Measurements from ENCODE around the gene TMCC1. TPM values are rescaled to one million over a fixed set of nuclear protein-coding genes. Genes with fewer than 3 reads are reported as not detected.

Gene TMCC1
- total and polyA plus RNA-seq, 4 experiments from 2014 or later: 5.1 to 39.3 (median 21.3) TPM

GRCh38 chr3:129892857-129893580 is 492 bp downstream of the TMCC1 start:
- H3K27ac Mint-ChIP-seq: peak overlapping the region; percentile 88 to 94 (median 92)
- H3K4me1 ChIP-seq (ENCODE audit: insufficient read depth, low read length): peaks cover 49% of the 10 kb centered on the region
- H3K9me3 ChIP-seq (ENCODE audit: control insufficient read depth in 1 of 2, low read length in 2 of 2): no peaks in the 10 kb centered on the region
- no peaks in the 10 kb centered on the region for H3K36me3 ChIP-seq (ENCODE audit: insufficient read depth, low read length)
- intact Hi-C loops (cut with micrococcal nuclease): loop anchor here (1.0 to 10.0 kb wide), 6 partner anchors 43 to 1132 kb away; partner anchors contain the start of genes ASTE1, IFT122 and NEK11
- H3K4me3 Mint-ChIP-seq: peak overlapping the region; percentile 84 to 95 (median 92)
- H3K9me3 Mint-ChIP-seq: no peaks in the 10 kb centered on the region
- H3K27ac ChIP-seq (ENCODE audit: low read depth, low read length): peak overlapping the region; percentile 82
- no peaks in the 10 kb centered on the region for H3K27me3 ChIP-seq (ENCODE audit: insufficient read depth, low read length)
- H3K4me1 Mint-ChIP-seq: peaks cover 28 to 53% (median 43%) of the 10 kb centered on the region in 4 donors
- H3K36me3 Mint-ChIP-seq: peaks cover 0 to 6% of the 10 kb centered on the region in 2 donors
- peak in 3 of 5 donors; percentile 78 to 81 (median 79) for DNase-seq
- CTCF ChIA-PET (ENCODE audit: partially characterized antibody): interaction anchor here (0.7 to 1.8 kb wide), 5 partner anchors 13 to 265 kb away, joined by 3 to 4 read pairs (median 3); no protein-coding TSS in a partner anchor
- H3K4me3 ChIP-seq (ENCODE audit: low read length in 2 of 2): peak overlapping the region; percentile 87 to 96
- POLR2A ChIA-PET (ENCODE audit: partially characterized antibody): interaction anchor here (1.0 to 2.3 kb wide), 3 partner anchors 266 to 1213 kb away, joined by 3 to 11 read pairs (median 5); a partner anchor contains a TSS
- H3K27me3 Mint-ChIP-seq: no peaks in the 10 kb centered on the region

- no peaks in the 10 kb centered on the region for H3K9me3 ChIP-seq (ENCODE audit: control insufficient read depth in 1 of 2, low read length in 2 of 2)
- peak in 2 of 5 donors; percentile 10 to 40 for DNase-seq
- H3K27ac ChIP-seq (ENCODE audit: low read depth, low read length): peak overlapping the region; percentile 82
- H3K4me3 ChIP-seq (ENCODE audit: low read length in 2 of 2): peak overlapping the region; percentile 87 to 96
- intact Hi-C loops (cut with micrococcal nuclease): loop anchor here (5.0 to 10.0 kb wide), 2 partner anchors 65 to 1132 kb away; partner anchors contain the start of genes ASTE1 and NEK11
- Mint-ChIP-seq H3K36me3 (peaks cover 0 to 6% of the 10 kb centered on the region in 2 donors), H3K4me3 (peak overlapping the region; percentile 84 to 95 (median 92)), H3K4me1 (peaks cover 30 to 58% (median 46%) of the 10 kb centered on the region in 4 donors), H3K9me3 (no peaks in the 10 kb centered on the region), H3K27ac (peak overlapping the region; percentile 88 to 94 (median 92)), H3K27me3 (no peaks in the 10 kb centered on the region)
- H3K4me1 ChIP-seq (ENCODE audit: insufficient read depth, low read length): peaks cover 54% of the 10 kb centered on the region
- H3K27me3 ChIP-seq (ENCODE audit: insufficient read depth, low read length): no peaks in the 10 kb centered on the region
- no peaks in the 10 kb centered on the region for H3K36me3 ChIP-seq (ENCODE audit: insufficient read depth, low read length)
- POLR2A ChIA-PET (ENCODE audit: partially characterized antibody): interaction anchor here (1.1 to 2.3 kb wide), 2 partner anchors 265 to 451 kb away, joined by 4 to 11 read pairs; no protein-coding TSS in a partner anchor
- CTCF ChIA-PET (ENCODE audit: partially characterized antibody): interaction anchor here (0.7 to 1.8 kb wide), 6 partner anchors 12 to 265 kb away, joined by 3 to 4 read pairs (median 3); no protein-coding TSS in a partner anchor
Observed at GRCh38 chr3:129892486-129892856, 1.0 kb downstream of the TMCC1 start.

- POLR2A ChIA-PET (ENCODE audit: partially characterized antibody): no interaction called here
- Mint-ChIP-seq H3K4me1 (peaks cover 30 to 58% (median 47%) of the 10 kb centered on the region in 4 donors), H3K9me3 (no peaks in the 10 kb centered on the region), H3K27me3 (no peaks in the 10 kb centered on the region), H3K4me3 (peak overlapping the region in 2 of 8 donors; percentile 52 to 63), H3K27ac (peak overlapping the region in 5 of 7 donors; percentile 0 to 93 (median 37)), H3K36me3 (peaks cover 0 to 6% of the 10 kb centered on the region in 2 donors)
- Histone ChIP-seq H3K27me3 (ENCODE audit: insufficient read depth, low read length) (no peaks in the 10 kb centered on the region), H3K4me3 (ENCODE audit: low read length in 2 of 2) (no peak overlapping the region), H3K4me1 (ENCODE audit: insufficient read depth, low read length) (peaks cover 54% of the 10 kb centered on the region), H3K27ac (ENCODE audit: low read depth, low read length) (no peak overlapping the region), H3K9me3 (ENCODE audit: control insufficient read depth in 1 of 2, low read length in 2 of 2) (no peaks in the 10 kb centered on the region), H3K36me3 (ENCODE audit: insufficient read depth, low read length) (no peaks in the 10 kb centered on the region)
- CTCF ChIA-PET (ENCODE audit: partially characterized antibody): interaction anchor here (1.3 kb wide), 1 partner anchor 401 kb away, joined by 3 read pairs; no protein-coding TSS in a partner anchor
- DNase-seq: no peak
- intact Hi-C loops (cut with micrococcal nuclease): loop anchor here (5.0 to 10.0 kb wide), 2 partner anchors 64 to 1134 kb away; partner anchors contain the start of genes ASTE1 and NEK11
Observed at GRCh38 chr3:129890891-129891290, 2.6 kb downstream of the TMCC1 start.

GRCh38 chr3:129890125-129890524 is 3.4 kb downstream of the TMCC1 start:
- no peak for DNase-seq
- intact Hi-C loops (cut with micrococcal nuclease): loop anchor here (5.0 to 10.0 kb wide), 2 partner anchors 63 to 1135 kb away; partner anchors contain the start of genes ASTE1 and NEK11
- no peaks in the 10 kb centered on the region for H3K9me3 ChIP-seq (ENCODE audit: control insufficient read depth in 1 of 2, low read length in 2 of 2)
- Mint-ChIP-seq H3K27ac (peak overlapping the region in 5 of 7 donors; percentile 5 to 81 (median 58)), H3K4me1 (peaks cover 30 to 58% (median 47%) of the 10 kb centered on the region in 4 donors), H3K9me3 (no peaks in the 10 kb centered on the region), H3K36me3 (peaks cover 0 to 6% of the 10 kb centered on the region in 2 donors), H3K27me3 (no peaks in the 10 kb centered on the region), H3K4me3 (peak overlapping the region in 2 of 8 donors; percentile 0 to 63)
- ChIA-PET POLR2A (ENCODE audit: partially characterized antibody) (no interaction called here), CTCF (ENCODE audit: partially characterized antibody) (interaction anchor here (0.8 to 2.3 kb wide), 2 partner anchors 62 to 400 kb away, joined by 3 to 5 read pairs; no protein-coding TSS in a partner anchor)
- H3K4me1 ChIP-seq (ENCODE audit: insufficient read depth, low read length): peaks cover 54% of the 10 kb centered on the region
- no peak overlapping the region for H3K27ac ChIP-seq (ENCODE audit: low read depth, low read length)
- H3K4me3 ChIP-seq (ENCODE audit: low read length in 2 of 2): no peak overlapping the region
- H3K36me3 ChIP-seq (ENCODE audit: insufficient read depth, low read length): no peaks in the 10 kb centered on the region
- H3K27me3 ChIP-seq (ENCODE audit: insufficient read depth, low read length): no peaks in the 10 kb centered on the region

GRCh38 chr3:129888771-129889170 is 4.7 kb downstream of the TMCC1 start:
- Mint-ChIP-seq H3K27me3 (no peaks in the 10 kb centered on the region), H3K4me1 (peaks cover 30 to 51% (median 42%) of the 10 kb centered on the region in 4 donors), H3K9me3 (no peaks in the 10 kb centered on the region), H3K4me3 (no peak overlapping the region), H3K36me3 (peaks cover 5 to 8% of the 10 kb centered on the region in 2 donors), H3K27ac (peak overlapping the region in 1 of 7 donors; percentile 19)
- Histone ChIP-seq H3K4me1 (ENCODE audit: insufficient read depth, low read length) (peaks cover 48% of the 10 kb centered on the region), H3K27me3 (ENCODE audit: insufficient read depth, low read length) (no peaks in the 10 kb centered on the region), H3K4me3 (ENCODE audit: low read length in 2 of 2) (no peak overlapping the region), H3K36me3 (ENCODE audit: insufficient read depth, low read length) (no peaks in the 10 kb centered on the region), H3K9me3 (ENCODE audit: control insufficient read depth in 1 of 2, low read length in 2 of 2) (no peaks in the 10 kb centered on the region), H3K27ac (ENCODE audit: low read depth, low read length) (no peak overlapping the region)
- intact Hi-C loops (cut with micrococcal nuclease): no loop called here
- ChIA-PET CTCF (ENCODE audit: partially characterized antibody) (interaction anchor here (1.0 to 2.3 kb wide), 2 partner anchors 9 to 399 kb away, joined by 3 to 5 read pairs; no protein-coding TSS in a partner anchor), POLR2A (ENCODE audit: partially characterized antibody) (no interaction called here)
- no peak for DNase-seq

- DNase-seq: no peak
- H3K4me1 ChIP-seq (ENCODE audit: insufficient read depth, low read length): peaks cover 3% of the 10 kb centered on the region
- Mint-ChIP-seq H3K36me3 (peaks cover 27 to 45% of the 10 kb centered on the region in 2 donors), H3K27me3 (no peaks in the 10 kb centered on the region), H3K4me3 (no peak overlapping the region), H3K4me1 (peaks cover 19 to 21% (median 21%) of the 10 kb centered on the region in 4 donors), H3K27ac (no peak overlapping the region), H3K9me3 (peaks cover 0 to 2% (median 0%) of the 10 kb centered on the region in 8 donors)
- no peaks in the 10 kb centered on the region for H3K9me3 ChIP-seq (ENCODE audit: control insufficient read depth in 1 of 2, low read length in 2 of 2)
- intact Hi-C loops (cut with micrococcal nuclease): no loop called here
- no peak overlapping the region for H3K27ac ChIP-seq (ENCODE audit: low read depth, low read length)
- POLR2A ChIA-PET (ENCODE audit: partially characterized antibody): no interaction called here
- no peak overlapping the region for H3K4me3 ChIP-seq (ENCODE audit: low read length in 2 of 2)
- CTCF ChIA-PET (ENCODE audit: partially characterized antibody): no interaction called here
- H3K36me3 ChIP-seq (ENCODE audit: insufficient read depth, low read length): peaks cover 10% of the 10 kb centered on the region
- no peaks in the 10 kb centered on the region for H3K27me3 ChIP-seq (ENCODE audit: insufficient read depth, low read length)
Observed at GRCh38 chr3:129881261-129881660, 12.2 kb downstream of the TMCC1 start.

GRCh38 chr3:129878355-129878754 is 15.2 kb downstream of the TMCC1 start:
- no peak for DNase-seq
- H3K4me3 Mint-ChIP-seq: no peak overlapping the region
- POLR2A ChIA-PET (ENCODE audit: partially characterized antibody): no interaction called here
- peaks cover 17 to 21% (median 21%) of the 10 kb centered on the region in 4 donors for H3K4me1 Mint-ChIP-seq
- H3K27ac Mint-ChIP-seq: peak overlapping the region in 2 of 7 donors; percentile 20 to 23
- intact Hi-C loops (cut with micrococcal nuclease): no loop called here
- Histone ChIP-seq H3K9me3 (ENCODE audit: control insufficient read depth in 1 of 2, low read length in 2 of 2) (no peaks in the 10 kb centered on the region), H3K27me3 (ENCODE audit: insufficient read depth, low read length) (no peaks in the 10 kb centered on the region), H3K36me3 (ENCODE audit: insufficient read depth, low read length) (peaks cover 10% of the 10 kb centered on the region), H3K4me3 (ENCODE audit: low read length in 2 of 2) (no peak overlapping the region), H3K4me1 (ENCODE audit: insufficient read depth, low read length) (peaks cover 3% of the 10 kb centered on the region), H3K27ac (ENCODE audit: low read depth, low read length) (no peak overlapping the region)
- no peaks in the 10 kb centered on the region for H3K27me3 Mint-ChIP-seq
- peaks cover 40 to 52% of the 10 kb centered on the region in 2 donors for H3K36me3 Mint-ChIP-seq
- peaks cover 0 to 2% (median 0%) of the 10 kb centered on the region in 8 donors for H3K9me3 Mint-ChIP-seq
- CTCF ChIA-PET (ENCODE audit: partially characterized antibody): no interaction called here
